ENCODE results near the gene ZC2HC1C.
"Not testable (repeated sequence)": the region's sequence is repeated elsewhere in the genome, so short reads cannot be mapped to it uniquely, and the experiment has no call there.

ZC2HC1C gene

DNA sequence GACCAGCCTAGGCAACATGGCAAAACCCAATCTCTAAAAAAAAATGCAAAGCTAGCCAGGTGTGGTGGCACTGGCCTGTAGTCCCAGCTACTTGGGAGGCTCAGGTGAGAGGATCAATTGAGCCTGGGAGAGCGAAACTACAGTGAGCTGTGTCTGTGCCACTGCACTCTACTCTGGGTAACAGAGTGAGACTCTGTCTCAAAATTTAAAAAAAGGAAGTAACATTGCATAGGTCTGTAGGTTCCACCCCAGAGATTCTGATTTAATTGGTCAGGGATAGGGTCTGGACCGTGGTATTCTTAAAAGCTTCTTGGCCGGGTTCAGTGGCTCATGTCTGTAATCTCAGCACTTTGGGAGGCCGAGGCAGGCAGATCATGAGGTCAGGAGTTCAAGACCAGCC is 26.2 kb downstream of the ZC2HC1C start:
- no peak for DNase-seq (ENCODE audit: low read depth)

GRCh38 chr14:75096959-75097358 is 27.5 kb downstream of the ZC2HC1C start:
- no peak for DNase-seq (ENCODE audit: low read depth)

DNA sequence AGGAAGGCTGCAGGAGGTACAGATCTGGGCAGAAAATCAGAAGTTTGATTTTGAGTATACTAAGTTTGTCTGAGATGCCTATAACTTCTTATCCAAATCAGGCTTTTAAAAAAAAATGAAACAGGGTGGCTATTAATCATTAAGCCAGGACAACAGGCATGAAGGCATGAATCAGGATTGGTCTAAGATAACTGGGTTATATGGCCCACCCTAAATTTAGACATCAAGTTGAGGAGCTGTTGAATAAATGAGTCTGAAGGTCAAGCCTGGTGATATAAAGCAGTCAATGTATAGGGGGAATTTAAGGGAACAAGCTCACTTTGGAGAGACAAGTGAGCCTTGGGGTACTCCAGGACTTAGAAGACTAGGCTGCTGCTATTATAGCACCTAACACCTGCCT is 28.8 kb downstream of the ZC2HC1C start:
- no peak for DNase-seq (ENCODE audit: low read depth)

DNA sequence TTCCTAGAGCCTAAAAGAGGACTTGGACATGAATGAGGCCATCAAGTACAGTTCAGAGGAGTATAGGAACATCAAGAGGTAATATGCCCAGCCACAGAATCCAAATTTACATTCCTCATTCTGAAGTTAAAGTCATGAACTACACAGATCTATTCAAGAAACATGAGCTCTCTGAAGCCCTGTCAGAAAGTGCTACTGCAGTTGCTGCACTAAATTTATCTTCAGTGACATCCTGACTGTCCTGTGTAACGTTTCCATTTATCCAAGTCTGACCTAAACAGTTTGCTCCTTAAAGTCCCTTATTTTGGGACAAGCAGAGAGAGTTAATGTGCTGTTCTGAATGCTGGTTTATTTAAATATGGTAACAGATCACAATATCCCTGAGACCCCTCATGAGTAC is 29.2 kb downstream of the ZC2HC1C start:
- DNase-seq (ENCODE audit: low read depth): no peak

GRCh38 chr14:75101491-75101890 is 32.0 kb downstream of the ZC2HC1C start:
- no peak for DNase-seq (ENCODE audit: low read depth)

DNA sequence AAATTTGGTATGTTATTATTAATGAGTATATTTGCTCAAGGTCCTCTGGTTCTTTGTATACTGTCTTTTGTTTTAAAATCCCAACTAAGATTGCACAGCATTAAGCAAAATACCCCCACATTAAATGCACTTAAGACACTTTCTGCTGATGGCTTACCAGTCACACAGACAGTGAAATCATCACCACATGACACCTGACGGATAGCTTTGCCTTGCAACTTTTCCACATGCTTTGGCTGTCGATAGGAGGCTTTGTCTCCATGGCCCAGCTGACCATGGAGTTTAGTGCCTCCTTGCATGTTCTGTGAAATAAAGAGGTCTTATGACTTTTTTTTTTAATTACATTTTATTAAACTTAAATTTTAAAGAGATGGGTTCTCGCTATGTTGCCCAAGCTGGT is 37.7 kb downstream of the ZC2HC1C start:
- DNase-seq (ENCODE audit: low read depth): no peak

GRCh38 chr14:75109877-75110276 is 40.4 kb downstream of the ZC2HC1C start:
- DNase-seq (ENCODE audit: low read depth): no peak

DNA sequence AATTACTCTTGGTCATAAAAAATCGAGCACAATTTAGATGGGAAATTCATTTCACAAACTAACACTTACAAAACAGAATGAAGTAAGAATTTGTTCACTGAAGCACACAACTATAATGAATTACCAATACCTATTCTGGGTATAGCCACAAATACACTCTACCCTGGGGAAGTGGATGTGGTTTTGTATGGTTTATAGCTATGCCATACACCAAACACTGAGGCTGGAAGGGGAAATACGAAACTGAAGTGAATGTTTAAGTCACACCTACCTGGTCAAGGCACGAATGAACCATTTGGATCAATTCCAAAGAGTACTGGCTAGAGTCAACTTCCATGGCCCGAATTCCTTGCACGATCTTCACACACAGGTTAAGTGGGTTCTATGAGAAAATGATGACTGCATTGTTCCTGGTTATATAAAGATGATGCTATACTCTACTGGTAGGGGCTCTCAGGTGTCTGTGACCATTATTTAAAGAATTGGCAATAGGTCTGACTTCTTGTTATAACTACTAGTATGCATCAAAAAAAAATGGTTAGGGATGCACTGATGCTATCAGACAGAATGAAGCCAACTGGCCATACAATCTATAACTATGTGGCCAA is 44.6 kb downstream of the ZC2HC1C start:
- no peak for DNase-seq (ENCODE audit: low read depth)

GRCh38 chr14:75119056-75119455 is 49.6 kb downstream of the ZC2HC1C start:
- no peak for DNase-seq (ENCODE audit: low read depth)

- DNase-seq (ENCODE audit: low read depth): no peak
These were observed 51.3 kb downstream of the ZC2HC1C start for GRCh38 chr14:75120541-75121291.

DNA sequence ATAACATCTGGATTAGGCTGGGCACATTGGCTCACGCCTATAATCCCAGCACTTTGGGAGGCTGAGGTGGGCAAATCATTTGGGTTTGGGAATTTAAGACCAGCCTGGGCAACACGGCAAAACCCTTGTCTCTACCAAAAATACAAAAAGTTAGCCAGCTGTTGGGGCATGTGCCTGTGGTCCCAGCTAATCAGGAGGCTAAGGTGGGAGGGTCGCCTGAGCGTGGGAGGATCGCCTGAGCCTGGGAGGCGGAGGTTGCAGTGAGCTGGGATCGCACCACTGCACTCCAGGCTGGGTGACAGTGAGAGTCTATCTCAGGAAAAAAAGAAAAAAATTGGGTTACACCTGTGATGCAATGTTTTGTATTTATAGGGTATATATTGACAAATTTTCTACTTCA is 52.1 kb downstream of the ZC2HC1C start:
- DNase-seq (ENCODE audit: low read depth): no peak

- DNase-seq (ENCODE audit: low read depth): no peak
These were observed 54.5 kb downstream of the ZC2HC1C start for GRCh38 chr14:75123991-75124390.

GRCh38 chr14:75125617-75126016 is 56.2 kb downstream of the ZC2HC1C start:
- DNase-seq (ENCODE audit: low read depth): no peak

DNA sequence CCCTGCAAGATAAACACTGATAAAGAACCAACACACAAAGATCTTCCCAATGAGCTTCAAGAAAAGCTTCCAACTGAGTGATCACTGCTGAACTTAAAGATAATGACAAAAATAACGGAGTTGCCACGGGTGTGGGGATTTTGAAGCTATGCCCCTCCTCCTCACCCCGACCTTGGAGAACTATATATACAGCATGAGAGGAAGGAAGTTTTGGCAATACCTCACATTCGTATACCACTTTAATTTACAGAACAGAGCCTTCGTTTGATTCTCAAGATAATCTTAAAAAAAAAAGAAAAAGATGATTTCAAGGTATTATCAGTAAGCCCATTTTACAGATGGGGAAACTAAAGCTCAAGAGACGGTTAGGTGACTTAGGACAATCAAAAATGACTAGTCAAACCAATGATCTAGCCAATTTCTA is 56.7 kb downstream of the ZC2HC1C start:
- DNase-seq (ENCODE audit: low read depth): no peak

- peak; percentile 80 for DNase-seq (ENCODE audit: low read depth)
These were observed 57.4 kb downstream of the ZC2HC1C start, which contains the start of gene NEK9 for GRCh38 chr14:75126679-75127473. Gene NEK9 (minus strand): TSS chr14:75127048. CDS start chr14:75126921, 127 bp downstream.

DNA sequence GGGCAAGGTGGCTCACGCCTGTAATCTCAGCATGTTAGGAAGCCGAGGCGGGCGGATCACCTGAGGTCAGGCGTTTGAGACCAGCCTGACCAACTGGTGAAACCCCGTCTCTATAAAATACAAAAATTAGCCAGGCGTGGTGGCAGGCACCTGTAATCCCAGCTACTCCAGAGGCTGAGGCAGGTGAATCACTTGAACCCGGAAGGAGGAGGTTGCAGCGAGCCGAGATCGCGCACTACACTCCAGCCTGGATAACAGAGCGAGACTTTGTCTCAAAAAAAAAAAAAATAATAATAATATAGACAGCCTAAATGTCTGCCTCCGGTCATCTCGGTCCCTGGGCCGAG is 58.0 kb downstream of the ZC2HC1C start:
- DNase-seq (ENCODE audit: low read depth): not testable (repeated sequence)

DNA sequence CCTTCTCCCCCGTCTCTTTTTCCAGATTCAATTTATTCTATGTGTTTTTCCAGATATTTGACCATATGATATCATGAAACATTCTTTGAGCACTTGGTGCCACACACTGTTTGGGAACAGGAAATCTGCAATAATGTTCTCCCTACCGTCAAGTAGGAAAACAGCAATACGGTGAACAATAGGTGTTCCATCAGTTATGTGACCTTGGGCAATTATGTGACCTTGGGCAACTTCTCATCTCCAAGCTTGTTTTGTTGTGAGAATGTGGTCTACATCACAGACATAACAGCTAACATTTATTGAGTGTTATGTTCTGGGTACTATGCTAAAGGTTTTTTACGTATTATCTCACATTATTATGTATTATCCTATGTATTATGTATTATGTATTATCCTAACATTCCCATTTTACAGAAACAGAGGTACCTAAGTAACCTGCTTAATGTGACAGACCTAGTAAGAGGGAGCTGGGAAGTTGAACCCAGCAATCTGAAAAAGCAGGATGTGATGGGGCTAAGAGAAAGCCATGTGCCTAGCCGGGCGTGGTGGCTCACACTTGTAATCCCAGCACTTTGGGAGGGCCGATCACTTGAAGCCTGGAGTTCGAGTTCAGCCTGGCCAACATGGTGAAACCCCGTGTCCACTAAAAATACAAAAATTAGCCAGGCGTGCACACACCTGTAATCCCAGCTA is 58.6 kb downstream of the ZC2HC1C start:
- DNase-seq (ENCODE audit: low read depth): no peak

DNA sequence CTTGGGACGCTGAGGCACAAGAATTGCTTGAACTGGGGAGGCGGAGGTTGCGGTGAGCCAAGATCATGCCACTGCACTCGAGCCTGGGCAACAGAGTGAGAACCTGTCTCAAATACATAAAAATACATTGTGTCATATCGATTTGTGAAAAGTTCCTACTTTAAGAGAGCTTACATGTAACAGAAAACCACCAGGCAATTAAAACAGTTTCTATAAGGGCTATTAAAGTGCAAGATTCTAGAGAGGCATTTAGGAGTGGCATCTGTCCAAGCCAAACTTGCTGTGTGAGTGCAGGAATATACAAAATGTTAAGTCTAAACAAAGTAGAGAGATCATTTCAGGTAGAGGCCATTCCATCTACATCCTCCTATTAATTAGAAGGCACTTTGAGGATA is 59.2 kb downstream of the ZC2HC1C start:
- DNase-seq (ENCODE audit: low read depth): no peak

Data from activated T-helper 1 cell treated with Interleukin-2 at 50 U/mL for 16 hours (primary cell).